Spleen (tissue), 11 donors: Measurements from ENCODE around the gene FIZ1. TPM values are rescaled to one million over a fixed set of nuclear protein-coding genes. Genes with fewer than 3 reads are reported as not detected.

Experiments used
- DNase-seq: peaks from one replicate; pipeline ENCODE4 v3.0.0-alpha.2; 2020
- H3K27ac ChIP-seq, 8 donors: fragments of 200-600 bp; sonication (generic) in 7 of 8; 1 replicate in 4 of 8; 2 replicates in 4 of 8; pipeline versions ENCODE4 v1.5.0 to v1.8.0; 2016 to 2021; ENCODE audit warnings: inconsistent platforms in 4 of 8, mild to moderate bottlenecking in 4 of 8, moderate library complexity in 1 of 8
- H3K27me3 ChIP-seq, 7 donors: fragments of 200-600 bp; sonication (generic) in 6 of 7; replicated peaks in 1 of 7; 1 replicate in 4 of 7; 2 replicates in 3 of 7; pipeline versions ENCODE4 v1.5.0 to v1.8.0; 2016 to 2021; ENCODE audit warnings: inconsistent platforms in 3 of 7, mild to moderate bottlenecking in 1 of 7
- H3K36me3 ChIP-seq, 6 donors: fragments of 200-600 bp; sonication (generic) in 5 of 6; 1 replicate in 4 of 6; 2 replicates in 2 of 6; pipeline versions ENCODE4 v1.5.0 to v1.8.0; 2016 to 2021; ENCODE audit warnings: inconsistent platforms in 2 of 6
- H3K4me1 ChIP-seq, 6 donors: fragments of 200-600 bp; sonication (generic) in 5 of 6; 1 replicate in 3 of 6; 2 replicates in 3 of 6; pipeline versions ENCODE4 v1.5.0 to v1.8.0; 2016 to 2021; ENCODE audit warnings: inconsistent platforms in 3 of 6
- H3K4me3 ChIP-seq, 8 donors: fragments of 200-600 bp; sonication (generic) in 7 of 8; 1 replicate in 4 of 8; 2 replicates in 4 of 8; pipeline versions ENCODE4 v1.5.0 to v1.8.0; 2016 to 2021; ENCODE audit warnings: inconsistent platforms in 4 of 8, mild to moderate bottlenecking in 4 of 8, moderate library complexity in 2 of 8
- H3K9me3 ChIP-seq, 8 donors: fragments of 200-600 bp; sonication (generic) in 7 of 8; 1 replicate in 4 of 8; 2 replicates in 4 of 8; pipeline versions ENCODE4 v1.5.0 to v1.8.0; 2016 to 2021; ENCODE audit warnings: inconsistent platforms in 4 of 8
- CTCF ChIP-seq, 11 experiments: fragments of 200-600 bp in 7 of 11; fragments of 450-650 bp in 4 of 11; sonication (generic) in 4 of 11; IDR thresholded peaks in 8 of 11; conservative IDR thresholded peaks in 3 of 11; 1 replicate in 7 of 11; 2 replicates in 4 of 11; pipeline versions ENCODE4 v1.4.0 to v1.8.0; 2016 to 2021; ENCODE audit warnings: antibody characterized with exemption in 11 of 11, inconsistent platforms in 4 of 11, mild to moderate bottlenecking in 1 of 11
- POLR2A ChIP-seq, 3 donors: fragments of 450-650 bp; IDR thresholded peaks; one replicate each; pipeline ENCODE4 v1.5.1; 2017; ENCODE audit warnings: antibody characterized with exemption in 3 of 3, mild to moderate bottlenecking in 1 of 3
- POLR2AphosphoS5 ChIP-seq, 3 donors: sonication (generic); formaldehyde crosslinking; IDR thresholded peaks; one replicate each; pipeline ENCODE4 v1.5.1; 2017; ENCODE audit warnings: antibody characterized with exemption in 3 of 3
- WGBS, 5 donors: extraction: QIAGEN DNeasy Blood & Tissue Kit in 3 of 5; methylation state at CpG; one replicate each; pipeline versions ENCODE4 v1.1.5 to v1.1.7; 2013 to 2018; 5-methylcytosine and 5-hydroxymethylcytosine counted together
- intact Hi-C: fragments of 100-400 bp; cut with DNase I; formaldehyde crosslinking; loops from one replicate; pipeline ENCODE4 v1.15.0; 2023; ENCODE audit warnings: low total_unique reads
- polyA plus RNA-seq, 3 donors: library from polyadenylated mRNA; stranded (reverse); fragments of 200-250 nt; gene quantifications; one replicate each; pipeline ENCODE4 v1.2.1, GENCODE V29; 2013
- total RNA-seq, 7 donors: library from RNA; depleted of rRNA in 3 of 7; stranded (reverse); fragments of >200 nt in 3 of 7; fragmentation: NEBNext Ultra II Directional in 4 of 7; extraction: Animal tissue kit (Norgen Biotek cat#: 25700) in 4 of 7; gene quantifications; one replicate each; pipeline versions ENCODE4 v1.1.0 to v1.2.1, GENCODE V29; 2016 to 2021
- donor health status: healthy with polysubstance abuse.
- donor health status: DM: no; HTN: no; CAD: no; lungs with moderate emphysema.
- donor health status: DM: no; HTN: no; CAD: no.
- donor health status: Bipolar disorder and iron deficiency.
- donor health status: healthy.
- donor health status: DM: no; HTN: no; CAD: no.
- donor health status: DM: yes; HTN: yes; CAD: no.

The FIZ1 gene
- total and polyA plus RNA-seq, 10 donors, result 5.1 to 17.3 (median 10.9) TPM

- intact Hi-C loops, result no loop called here
- peaks cover 0 to 27% (median 20%) of the 10 kb centered on the region in 6 donors for H3K36me3 ChIP-seq
- no peak overlapping the region for H3K27ac ChIP-seq
- peaks cover 18 to 44% (median 35%) of the 10 kb centered on the region in 6 donors for H3K4me1 ChIP-seq
- peaks cover 0 to 17% (median 0%) of the 10 kb centered on the region in 7 donors for H3K27me3 ChIP-seq
- H3K4me3 ChIP-seq, result no peak overlapping the region
- no peak for TF ChIP-seq POLR2AphosphoS5 (IDR thresholded peaks at IDR 0.05)
- TF ChIP-seq POLR2A (IDR thresholded peaks at IDR 0.05), result no peak
- TF ChIP-seq CTCF (IDR thresholded peaks at IDR 0.05 in 8 of 11, conservative IDR thresholded peaks at IDR 0.05 in 3 of 11), result no peak
- peaks cover 0 to 4% (median 0%) of the 10 kb centered on the region in 8 donors for H3K9me3 ChIP-seq
- WGBS, 5 donors, result 39 to 60% (median 54%) methylated on average over 6 of the region's 6 CpGs
- DNase-seq, result no peak
Measured at GRCh38 chr19:55581823-55582223, 17.5 kb downstream of the FIZ1 start.

DNA sequence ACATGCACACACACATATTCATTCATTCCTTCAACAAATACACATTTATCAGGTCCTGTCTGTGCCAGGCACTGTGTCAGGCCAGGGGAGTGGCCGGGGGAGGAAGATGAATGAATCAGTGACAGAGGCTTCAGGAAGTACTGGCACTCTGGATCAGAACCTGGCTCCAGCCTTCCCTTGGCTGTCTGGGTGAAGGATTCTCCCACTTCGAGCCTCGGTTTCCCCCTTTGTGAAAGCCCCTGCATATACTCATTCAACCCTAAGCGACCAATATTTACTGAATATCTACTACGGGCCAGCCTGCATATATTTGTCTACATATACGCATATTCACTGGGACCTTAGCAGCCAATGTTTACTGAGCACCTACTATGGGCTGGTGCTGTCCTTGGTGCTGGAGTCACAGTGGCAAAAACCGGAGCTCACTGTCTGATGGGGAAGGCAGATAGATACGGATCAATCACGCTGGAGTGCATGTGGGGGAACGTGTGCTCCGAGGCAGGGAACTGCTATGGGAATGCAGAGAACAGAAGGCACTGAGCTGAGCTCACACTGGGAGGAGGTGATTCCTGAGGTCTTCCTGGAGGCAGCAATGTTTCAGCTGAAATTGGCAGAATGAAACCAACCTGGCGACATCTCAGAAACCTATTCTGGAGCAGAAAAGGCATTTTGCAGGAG lies 18.0 kb downstream of the FIZ1 start:
- peak overlapping the region; percentile 60 to 88 (median 84) for H3K27ac ChIP-seq
- no peak for DNase-seq
- intact Hi-C loops, result no loop called here
- peak overlapping the region; percentile 44 to 77 (median 66) for H3K4me3 ChIP-seq
- TF ChIP-seq POLR2AphosphoS5 (IDR thresholded peaks at IDR 0.05) (no peak), CTCF (IDR thresholded peaks at IDR 0.05 in 8 of 11, conservative IDR thresholded peaks at IDR 0.05 in 3 of 11) (no peak), POLR2A (IDR thresholded peaks at IDR 0.05) (no peak)
- H3K9me3 ChIP-seq, result peaks cover 0 to 4% (median 0%) of the 10 kb centered on the region in 8 donors
- H3K36me3 ChIP-seq, result peaks cover 0 to 29% (median 20%) of the 10 kb centered on the region in 6 donors
- H3K4me1 ChIP-seq, result peaks cover 14 to 39% (median 30%) of the 10 kb centered on the region in 6 donors
- peaks cover 0 to 11% (median 0%) of the 10 kb centered on the region in 7 donors for H3K27me3 ChIP-seq
- WGBS, 5 donors, result 34 to 53% (median 38%) methylated on average over 12 of the region's 12 CpGs

DNA sequence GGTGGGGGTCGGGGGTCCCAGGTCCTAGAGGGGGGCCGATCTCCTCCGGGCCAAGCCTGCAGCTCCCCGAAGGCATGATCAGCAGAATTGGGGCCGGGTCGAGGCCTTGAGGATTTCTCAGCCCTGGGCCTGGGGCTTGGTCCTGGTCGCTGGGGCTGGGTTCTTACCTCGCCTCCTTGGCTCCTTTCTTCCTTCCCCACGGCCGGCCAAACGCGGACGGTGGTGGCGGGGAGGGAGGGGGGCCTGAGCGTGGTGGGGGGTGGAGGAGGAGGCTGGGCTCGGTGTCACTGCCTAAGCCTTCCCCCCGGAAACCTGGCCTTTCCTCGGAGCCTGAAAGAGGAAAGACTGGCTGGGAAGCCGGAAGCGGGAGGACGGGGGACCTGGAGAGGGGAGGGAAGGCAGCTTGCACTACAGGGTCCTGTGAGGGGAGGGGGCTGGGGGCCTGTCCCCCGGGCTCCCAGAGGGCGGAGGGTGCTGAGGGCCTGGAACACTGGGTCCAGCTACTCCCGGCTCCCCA lies 18.6 kb downstream of the FIZ1 start, which contains the start of gene ZNF579:
ZNF579 (minus strand) TSS at position 221 of the 517 bp plus-strand sequence. CDS start 1,209 bp downstream, outside the sequence.
- peak within 1 kb of the TSS; percentile 60 to 88 (median 84) for H3K27ac ChIP-seq
- H3K36me3 ChIP-seq, result peaks cover 0 to 29% (median 20%) of the 10 kb centered on the region in 6 donors
- intact Hi-C loops, result no loop called here
- peak; percentile 47 to 77 (median 70) for TF ChIP-seq POLR2AphosphoS5 (IDR thresholded peaks at IDR 0.05)
- TF ChIP-seq POLR2A (IDR thresholded peaks at IDR 0.05), result no peak
- H3K4me1 ChIP-seq, result peaks cover 8 to 33% (median 24%) of the 10 kb centered on the region in 6 donors
- peak; percentile 89 for DNase-seq
- peaks cover 0 to 4% (median 0%) of the 10 kb centered on the region in 8 donors for H3K9me3 ChIP-seq
- peak within 1 kb of the TSS; percentile 44 to 77 (median 66) for H3K4me3 ChIP-seq
- peaks cover 0 to 5% (median 0%) of the 10 kb centered on the region in 7 donors for H3K27me3 ChIP-seq
- WGBS, 5 donors, result 0 to 2% (median 1%) methylated on average over 19 to 24 of the region's 24 CpGs

DNA sequence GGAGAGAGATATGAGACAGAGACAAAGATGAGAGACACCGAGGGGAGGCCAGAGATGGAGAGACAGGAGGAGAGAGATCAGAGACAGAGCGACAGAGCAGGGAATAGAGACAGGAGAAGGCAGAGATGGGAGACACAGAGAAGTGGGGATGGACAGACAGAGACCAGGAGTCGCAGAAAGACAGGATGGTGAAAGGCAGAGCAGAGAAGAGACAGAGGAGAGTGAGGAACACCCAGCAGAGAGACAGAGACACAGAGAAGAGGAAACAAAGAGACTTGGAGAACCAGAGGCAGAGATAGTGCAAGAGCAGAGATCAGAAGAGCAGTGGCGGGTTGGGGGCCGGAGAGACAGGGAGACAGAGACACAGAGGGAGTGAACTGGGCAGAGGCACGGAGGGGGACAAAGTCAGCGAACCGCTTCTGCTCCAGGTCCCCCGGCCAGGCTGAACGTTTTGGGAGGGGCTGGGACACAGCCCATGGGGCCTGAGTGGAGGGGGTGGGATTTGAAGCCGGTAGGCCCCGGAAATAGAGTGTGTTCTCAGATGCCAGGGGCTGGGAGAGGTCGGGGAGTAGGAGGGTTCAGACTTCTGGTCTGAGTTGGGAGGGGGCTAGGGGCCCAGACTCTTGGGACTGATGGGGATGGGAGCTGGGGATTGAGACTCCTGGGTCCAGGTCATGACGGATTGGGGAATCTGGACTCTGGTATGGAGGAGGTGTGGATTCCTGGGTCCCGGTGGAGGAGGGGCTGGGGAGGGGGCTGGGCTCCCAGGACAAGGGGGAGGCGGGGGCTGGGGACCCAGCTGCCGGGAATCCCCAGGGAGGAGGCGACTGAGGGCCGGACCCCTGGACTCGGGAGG lies 19.3 kb downstream of the FIZ1 start:
- H3K27me3 ChIP-seq, result no peaks in the 10 kb centered on the region
- H3K27ac ChIP-seq, result peak overlapping the region; percentile 60 to 88 (median 84)
- peaks cover 5 to 27% (median 20%) of the 10 kb centered on the region in 6 donors for H3K4me1 ChIP-seq
- H3K36me3 ChIP-seq, result peaks cover 0 to 29% (median 20%) of the 10 kb centered on the region in 6 donors
- H3K9me3 ChIP-seq, result peaks cover 0 to 4% (median 0%) of the 10 kb centered on the region in 8 donors
- TF ChIP-seq POLR2A (IDR thresholded peaks at IDR 0.05), result no peak
- no peak for TF ChIP-seq CTCF (IDR thresholded peaks at IDR 0.05 in 8 of 11, conservative IDR thresholded peaks at IDR 0.05 in 3 of 11)
- no peak for TF ChIP-seq POLR2AphosphoS5 (IDR thresholded peaks at IDR 0.05)
- no peak for DNase-seq
- peak overlapping the region; percentile 44 to 77 (median 66) for H3K4me3 ChIP-seq
- WGBS, 5 donors, result 14 to 19% (median 16%) methylated on average over 16 to 20 of the region's 20 CpGs
- intact Hi-C loops, result no loop called here
